Measurements from ENCODE around the gene CDC42EP5.

- TF ChIP-seq CTCF (IDR thresholded peaks at IDR 0.05) (peak in 2 of 3 experiments; percentile 6 to 10), POLR2A (IDR thresholded peaks at IDR 0.05) (peak; percentile 77)
Measured at GRCh38 chr19:54448774-54449700, 24.1 kb downstream of the CDC42EP5 start, which contains the start of gene LENG8.
